HS-27A (cell line): Measurements from ENCODE around the gene THADA.

Experiments
- DNase-seq: peaks from one replicate; pipeline ENCODE4 v3.0.0-alpha.2; 2012; ENCODE audit warnings: low read depth, missing footprints

Gene THADA

GRCh38 chr2:43186321-43186678, 409.5 kb downstream of the THADA start:
- no peak for DNase-seq

GRCh38 chr2:43185146-43185545, 410.7 kb downstream of the THADA start:
- no peak for DNase-seq

- DNase-seq, result no peak
These were observed 411.4 kb downstream of the THADA start for GRCh38 chr2:43184339-43184895.

- DNase-seq, result no peak
These were observed 412.1 kb downstream of the THADA start for GRCh38 chr2:43183743-43184142.

- DNase-seq, result no peak
These were observed 414.9 kb downstream of the THADA start for GRCh38 chr2:43180897-43181296.
